Lung (tissue), 12 donors: ENCODE results near the gene TEKTIP1. TPM values are rescaled to one million over a fixed set of nuclear protein-coding genes. Genes with fewer than 3 reads are reported as not detected.

Source experiments
- ATAC-seq: fragments of 200-7000 bp; cut with Tn5 transposase; one replicate; pipeline ENCODE4 v1.9.1; 2020; ENCODE audit warnings: moderate number of reproducible peaks; ENCODE audit not compliant: insufficient read depth, low FRiP score
- DNase-seq, 3 donors: peaks; one replicate each; pipeline ENCODE4 v3.0.0-alpha.2; 2013 to 2017
- H3K27ac ChIP-seq, 2 donors: one replicate each; pipeline ENCODE4 v1.5.1; 2013; ENCODE audit warnings: mild to moderate bottlenecking in 2 of 2, moderate library complexity in 2 of 2, control low read depth in 1 of 2, inconsistent platforms in 1 of 2, low read depth in 1 of 2, low read length in 1 of 2
- H3K27me3 ChIP-seq, 3 donors: one replicate each; pipeline ENCODE4 v1.5.1; 2013; ENCODE audit warnings: low read length in 2 of 3; ENCODE audit not compliant: control insufficient read depth in 3 of 3, insufficient read depth in 3 of 3
- H3K36me3 ChIP-seq, 4 donors: one replicate each; pipeline ENCODE4 v1.5.1; 2013; ENCODE audit warnings: low read length in 4 of 4, mild to moderate bottlenecking in 1 of 4, moderate library complexity in 1 of 4; ENCODE audit not compliant: control insufficient read depth in 4 of 4, insufficient read depth in 4 of 4
- H3K4me1 ChIP-seq, 5 donors: one replicate each; pipeline ENCODE4 v1.5.1; 2013; ENCODE audit warnings: low read length in 5 of 5, mild to moderate bottlenecking in 2 of 5, moderate library complexity in 1 of 5; ENCODE audit not compliant: control insufficient read depth in 5 of 5, insufficient read depth in 5 of 5
- H3K4me3 ChIP-seq: one replicate; pipeline ENCODE4 v1.5.1; 2013; ENCODE audit warnings: mild to moderate bottlenecking, control low read depth, moderate library complexity
- H3K9ac ChIP-seq, 2 donors: one replicate each; pipeline ENCODE4 v1.5.1; 2013; ENCODE audit warnings: low read length in 2 of 2, control low read depth in 1 of 2; ENCODE audit not compliant: insufficient read depth in 1 of 2
- H3K9me3 ChIP-seq, 4 donors: one replicate each; pipeline ENCODE4 v1.5.1; 2013; ENCODE audit warnings: low read length in 3 of 4, mild to moderate bottlenecking in 1 of 4, moderate library complexity in 1 of 4; ENCODE audit not compliant: control insufficient read depth in 4 of 4, insufficient read depth in 3 of 4
- WGBS, 2 donors: extraction: QIAGEN DNeasy Blood & Tissue Kit; methylation state at CpG; one replicate each; pipeline ENCODE4 v1.1.7; 2013; 5-methylcytosine and 5-hydroxymethylcytosine counted together
- polyA plus RNA-seq, 2 donors: library from polyadenylated mRNA; stranded (reverse); fragments of 200-250 nt; gene quantifications; one replicate each; pipeline ENCODE4 v1.2.1, GENCODE V29; 2013
- total RNA-seq, 2 donors: library from RNA; depleted of rRNA in 1 of 2; stranded (reverse); fragments of >200 nt in 1 of 2; gene quantifications; one replicate each; pipeline ENCODE4 v1.2.1, GENCODE V29; 2014 to 2021
- TF ChIP-seq, protein P1 (sequence below): IDR thresholded peaks from 2 replicates; pipeline ENCODE4 v1.5.1; 2012; ENCODE audit warnings: mild to moderate bottlenecking; ENCODE audit errors: control extremely low read depth, extremely low read depth
- donor health status: control.
- donor health status: control.
- donor health status: Bipolar disorder and iron deficiency.
- donor health status: healthy.
- donor health status: DM: yes; HTN: yes; CAD: no.

Gene TEKTIP1
- total and polyA plus RNA-seq, 4 donors = 0.20 to 5.8 (median 0.91) TPM

DNA sequence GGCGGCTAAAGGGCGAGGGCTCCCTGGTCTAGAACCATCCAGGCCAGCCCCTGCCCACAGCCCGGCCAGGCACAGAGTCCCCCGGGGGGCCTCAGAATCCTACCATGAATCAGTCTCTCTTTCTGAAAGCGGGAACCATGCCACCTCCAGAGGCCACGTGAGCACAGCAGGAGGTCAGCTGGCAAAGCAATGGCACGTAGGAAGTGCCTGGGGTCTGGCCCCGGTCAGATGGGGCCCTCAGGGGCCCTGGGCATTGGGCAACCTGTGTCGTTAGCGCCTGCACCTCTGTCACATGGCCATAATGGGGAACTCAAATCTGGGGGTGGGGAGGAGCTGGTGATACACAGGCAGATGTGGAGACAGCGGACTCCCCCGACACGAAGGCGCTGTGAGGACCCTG lies 9.6 kb downstream of the TEKTIP1 start:
- peaks cover 0 to 39% (median 2%) of the 10 kb centered on the region in 4 donors for H3K36me3 ChIP-seq
- no peaks in the 10 kb centered on the region for H3K9me3 ChIP-seq
- TF ChIP-seq, protein P1, sequence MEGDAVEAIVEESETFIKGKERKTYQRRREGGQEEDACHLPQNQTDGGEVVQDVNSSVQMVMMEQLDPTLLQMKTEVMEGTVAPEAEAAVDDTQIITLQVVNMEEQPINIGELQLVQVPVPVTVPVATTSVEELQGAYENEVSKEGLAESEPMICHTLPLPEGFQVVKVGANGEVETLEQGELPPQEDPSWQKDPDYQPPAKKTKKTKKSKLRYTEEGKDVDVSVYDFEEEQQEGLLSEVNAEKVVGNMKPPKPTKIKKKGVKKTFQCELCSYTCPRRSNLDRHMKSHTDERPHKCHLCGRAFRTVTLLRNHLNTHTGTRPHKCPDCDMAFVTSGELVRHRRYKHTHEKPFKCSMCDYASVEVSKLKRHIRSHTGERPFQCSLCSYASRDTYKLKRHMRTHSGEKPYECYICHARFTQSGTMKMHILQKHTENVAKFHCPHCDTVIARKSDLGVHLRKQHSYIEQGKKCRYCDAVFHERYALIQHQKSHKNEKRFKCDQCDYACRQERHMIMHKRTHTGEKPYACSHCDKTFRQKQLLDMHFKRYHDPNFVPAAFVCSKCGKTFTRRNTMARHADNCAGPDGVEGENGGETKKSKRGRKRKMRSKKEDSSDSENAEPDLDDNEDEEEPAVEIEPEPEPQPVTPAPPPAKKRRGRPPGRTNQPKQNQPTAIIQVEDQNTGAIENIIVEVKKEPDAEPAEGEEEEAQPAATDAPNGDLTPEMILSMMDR = no peak
- no peak overlapping the region for H3K9ac ChIP-seq
- no peak for DNase-seq
- ATAC-seq = no peak
- 41 to 72% methylated on average over 14 of the region's 14 CpGs for WGBS, 2 donors
- H3K27ac ChIP-seq = no peak overlapping the region
- H3K4me1 ChIP-seq = peaks cover 0 to 2% (median 0%) of the 10 kb centered on the region in 5 donors
- no peak overlapping the region for H3K4me3 ChIP-seq
- no peaks in the 10 kb centered on the region for H3K27me3 ChIP-seq

DNA sequence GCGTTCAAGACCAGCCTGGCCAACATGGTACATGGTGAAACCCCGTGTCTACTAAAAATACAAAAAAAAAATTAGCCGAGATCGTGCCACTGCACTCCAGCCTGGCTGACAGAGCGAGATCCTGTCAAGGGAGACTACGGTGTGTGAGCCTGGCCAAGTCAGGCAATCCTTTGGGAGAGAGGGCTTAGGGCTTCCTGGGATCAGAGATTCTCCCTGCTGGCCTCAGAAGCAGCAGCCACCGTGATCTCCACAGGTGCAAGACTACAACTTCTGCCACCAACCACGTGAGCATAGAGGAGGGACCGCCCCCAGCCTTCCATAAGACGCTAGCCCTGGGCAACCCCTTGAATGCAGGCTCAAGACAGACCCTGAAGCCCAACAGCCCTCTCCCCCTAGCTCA lies 10.8 kb downstream of the TEKTIP1 start:
- ATAC-seq (no peak), DNase-seq (no peak)
- Histone ChIP-seq H3K36me3 (peaks cover 0 to 31% (median 2%) of the 10 kb centered on the region in 4 donors), H3K4me1 (peaks cover 0 to 4% (median 0%) of the 10 kb centered on the region in 5 donors), H3K27me3 (no peaks in the 10 kb centered on the region), H3K9ac (no peak overlapping the region), H3K9me3 (no peaks in the 10 kb centered on the region), H3K27ac (no peak overlapping the region), H3K4me3 (no peak overlapping the region)
- TF ChIP-seq, protein P1 = no peak
- 86 to 91% methylated on average over 10 of the region's 10 CpGs for WGBS, 2 donors

DNA sequence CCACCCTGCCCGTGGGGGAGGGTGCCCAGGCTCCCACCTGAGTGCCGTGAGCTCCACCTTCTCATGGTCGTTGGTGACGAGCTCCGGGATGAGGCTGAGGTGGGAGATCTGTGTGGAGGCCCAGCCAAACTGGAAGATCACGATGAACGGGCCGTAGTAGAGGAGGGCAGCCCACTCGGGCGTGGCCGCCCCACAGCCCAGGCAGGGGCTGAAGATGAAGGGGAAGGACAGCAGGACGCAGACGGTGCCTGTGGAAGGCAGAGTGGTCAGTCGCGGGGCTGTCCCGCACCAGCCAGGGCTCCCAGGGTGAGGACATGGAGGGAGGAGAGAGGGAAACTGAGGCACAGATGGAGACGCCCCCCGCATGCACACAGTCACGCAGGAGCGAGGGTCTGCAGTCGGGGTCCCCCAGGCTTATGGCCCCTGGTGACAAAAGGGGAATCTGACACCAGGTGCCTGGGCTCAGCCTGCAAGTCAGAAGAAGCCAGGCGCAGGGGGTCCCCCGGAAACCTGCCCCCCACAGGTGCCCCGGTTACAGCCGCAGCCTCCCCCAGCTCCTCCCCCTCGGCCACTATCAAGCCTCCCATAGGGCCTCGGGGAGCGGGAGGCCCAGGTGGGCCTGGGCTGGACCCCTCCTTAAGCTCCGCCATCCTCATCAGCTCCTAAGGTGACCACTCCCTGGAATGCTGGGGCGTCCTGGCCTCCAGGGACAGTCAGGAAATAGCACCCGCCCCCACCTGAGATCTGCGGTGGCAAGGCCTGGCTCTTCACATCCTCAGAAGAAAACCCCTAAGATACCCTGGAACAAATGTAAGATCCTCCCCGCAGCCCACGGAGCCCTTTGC lies 12.2 kb downstream of the TEKTIP1 start:
- Histone ChIP-seq H3K9ac (no peak overlapping the region), H3K9me3 (no peaks in the 10 kb centered on the region), H3K27me3 (no peaks in the 10 kb centered on the region), H3K36me3 (peaks cover 0 to 25% (median 2%) of the 10 kb centered on the region in 4 donors), H3K4me1 (peaks cover 0 to 13% (median 0%) of the 10 kb centered on the region in 5 donors), H3K4me3 (no peak overlapping the region), H3K27ac (no peak overlapping the region)
- DNase-seq = no peak
- WGBS, 2 donors = 92% methylated on average over 33 to 34 of the region's 34 CpGs
- no peak for ATAC-seq
- TF ChIP-seq, protein P1 = no peak
